NCI-H446 (cell line): ENCODE measurements around the gene ZNF469.

Experiments used
- DNase-seq, 2 experiments: peaks; one replicate each; lab custom pipeline; 2025; lab: John Stamatoyannopoulos, UW

ZNF469 gene

GRCh38 chr16:88426018-88426417, 43.3 kb downstream of the ZNF469 start:
- DNase-seq, result no peak

DNA sequence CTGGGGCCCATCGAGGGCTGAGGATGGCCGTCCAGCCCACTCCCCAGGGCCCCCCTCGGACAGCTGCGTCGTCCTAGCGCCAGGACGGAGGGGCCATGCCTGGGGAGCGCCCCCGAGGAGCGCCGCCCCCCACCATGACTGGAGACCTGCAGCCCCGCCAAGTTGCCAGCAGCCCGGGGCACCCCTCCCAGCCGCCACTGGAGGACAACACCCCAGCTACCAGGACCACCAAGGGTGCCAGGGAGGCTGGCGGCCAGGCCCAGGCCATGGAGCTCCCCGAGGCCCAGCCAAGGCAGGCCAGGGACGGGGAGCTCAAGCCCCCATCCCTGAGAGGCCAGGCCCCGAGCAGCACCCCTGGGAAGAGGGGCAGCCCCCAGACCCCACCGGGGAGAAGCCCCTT, 44.6 kb downstream of the ZNF469 start:
- DNase-seq, result no peak

GRCh38 chr16:88428156-88428555, 45.4 kb downstream of the ZNF469 start:
- no peak for DNase-seq

DNA sequence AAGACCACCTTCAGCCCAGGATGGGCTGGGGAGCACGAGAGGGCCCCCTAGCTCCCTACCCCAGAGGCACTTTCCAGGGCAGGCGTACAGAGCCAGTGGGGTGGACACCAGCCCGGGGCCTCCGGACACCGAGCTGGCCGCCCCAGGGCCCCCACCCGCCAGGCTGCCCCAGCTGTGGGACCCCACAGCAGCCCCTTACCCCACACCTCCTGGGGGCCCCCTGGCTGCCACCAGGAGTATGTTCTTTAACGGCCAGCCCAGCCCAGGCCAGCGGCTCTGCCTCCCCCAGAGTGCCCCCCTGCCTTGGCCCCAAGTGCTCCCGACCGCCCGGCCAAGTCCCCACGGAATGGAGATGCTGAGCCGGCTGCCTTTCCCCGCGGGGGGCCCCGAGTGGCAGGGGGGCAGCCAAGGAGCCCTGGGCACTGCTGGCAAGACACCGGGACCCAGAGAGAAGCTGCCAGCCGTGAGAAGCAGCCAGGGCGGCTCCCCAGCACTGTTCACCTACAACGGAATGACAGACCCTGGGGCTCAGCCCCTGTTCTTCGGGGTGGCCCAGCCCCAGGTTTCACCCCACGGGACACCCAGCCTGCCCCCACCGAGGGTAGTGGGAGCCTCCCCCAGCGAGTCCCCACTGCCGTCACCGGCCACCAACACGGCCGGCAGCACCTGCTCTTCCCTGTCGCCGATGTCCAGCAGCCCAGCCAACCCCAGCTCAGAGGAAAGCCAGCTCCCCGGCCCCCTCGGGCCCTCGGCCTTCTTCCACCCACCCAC, 46.0 kb downstream of the ZNF469 start:
- no peak for DNase-seq

DNA sequence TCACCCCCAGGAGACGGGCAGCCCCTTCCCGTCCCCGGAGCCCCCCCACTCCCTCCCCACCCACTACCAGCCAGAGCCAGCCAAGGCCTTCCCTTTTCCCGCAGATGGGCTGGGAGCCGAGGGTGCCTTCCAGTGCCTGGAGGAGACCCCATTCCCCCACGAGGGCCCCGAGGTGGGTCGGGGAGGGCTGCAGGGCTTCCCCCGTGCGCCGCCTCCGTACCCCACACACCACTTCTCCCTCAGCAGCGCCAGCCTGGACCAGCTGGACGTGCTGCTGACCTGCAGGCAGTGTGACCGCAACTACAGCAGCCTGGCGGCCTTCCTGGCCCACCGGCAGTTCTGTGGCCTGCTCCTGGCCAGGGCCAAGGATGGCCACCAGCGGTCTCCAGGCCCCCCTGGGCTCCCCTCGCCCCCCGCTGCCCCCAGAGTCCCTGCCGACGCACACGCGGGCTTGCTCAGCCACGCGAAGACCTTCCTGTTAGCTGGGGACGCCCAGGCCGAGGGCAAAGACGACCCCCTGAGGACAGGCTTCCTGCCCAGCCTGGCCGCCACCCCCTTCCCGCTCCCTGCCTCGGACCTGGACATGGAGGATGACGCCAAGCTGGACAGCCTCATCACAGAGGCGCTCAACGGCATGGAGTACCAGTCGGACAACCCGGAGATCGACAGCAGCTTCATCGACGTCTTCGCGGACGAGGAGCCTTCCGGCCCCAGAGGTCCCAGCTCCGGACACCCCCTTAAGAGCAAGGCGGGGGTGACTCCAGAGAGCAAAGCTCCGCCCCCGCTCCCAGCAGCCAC, 46.8 kb downstream of the ZNF469 start:
- no peak for DNase-seq

DNA sequence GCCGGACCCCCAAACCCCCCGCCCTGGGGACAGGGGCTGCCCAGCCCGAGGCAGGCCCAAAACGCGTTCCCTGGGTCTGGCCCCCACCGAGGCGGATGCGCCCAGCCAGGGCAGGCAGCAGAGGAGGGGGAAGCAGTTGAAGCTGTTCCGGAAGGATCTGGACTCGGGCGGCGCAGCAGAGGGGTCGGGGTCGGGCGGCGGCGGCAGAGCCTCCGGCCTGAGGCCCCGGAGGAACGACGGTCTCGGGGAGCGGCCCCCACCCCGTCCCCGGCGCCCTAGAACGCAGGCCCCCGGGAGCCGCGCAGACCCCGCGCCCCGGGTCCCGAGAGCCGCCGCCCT, 47.4 kb downstream of the ZNF469 start:
- no peak for DNase-seq

- no peak for DNase-seq
These were observed 48.0 kb downstream of the ZNF469 start for GRCh38 chr16:88430524-88431446.

- DNase-seq, result no peak
These were observed 48.9 kb downstream of the ZNF469 start for GRCh38 chr16:88431651-88432050.

- no peak for DNase-seq
These were observed 49.4 kb downstream of the ZNF469 start for GRCh38 chr16:88432174-88432573.
